Measurements from ENCODE around the gene LRP8. TPM values are rescaled to one million over a fixed set of nuclear protein-coding genes. Genes with fewer than 3 reads are reported as not detected.

LRP8 gene
- total and polyA plus RNA-seq, 2 donors (not counting 1 experiment from before 2014, with no cell fraction given) = 7.8 to 9.4 TPM

GRCh38 chr1:53266038-53266437 is 61.8 kb downstream of the LRP8 start:
- ATAC-seq (ENCODE audit: low read depth) (no peak), DNase-seq (no peak)
- Histone ChIP-seq H4K20me1 (ENCODE audit: control insufficient read depth, insufficient read depth, low read length, poor library complexity, severe bottlenecking) (no peaks in the 10 kb centered on the region), H3K4me2 (replicated peaks; ENCODE audit: low read depth, low read length, poor library complexity, severe bottlenecking) (no peak overlapping the region), H3K9me3 (ENCODE audit: control extremely low read depth in 1 of 3, control insufficient read depth in 2 of 3, insufficient read depth in 1 of 3, low read length in 2 of 3) (no peaks in the 10 kb centered on the region), H3K27ac (ENCODE audit: low read length in 2 of 2) (no peak overlapping the region), H3K27me3 (replicated peaks in 1 of 4; ENCODE audit: control extremely low read depth in 1 of 4, control insufficient read depth in 3 of 4, insufficient read depth in 4 of 4, low read length in 3 of 4) (no peaks in the 10 kb centered on the region), H3K79me2 (ENCODE audit: control insufficient read depth, insufficient read depth, low read length) (no peaks in the 10 kb centered on the region), H3K9ac (ENCODE audit: low read length) (no peak overlapping the region), H2AFZ (ENCODE audit: insufficient read depth, low read depth, low read length, poor library complexity, severe bottlenecking) (no peak overlapping the region), H3K4me3 (ENCODE audit: control extremely low read depth in 1 of 5, extremely low read depth in 1 of 5, insufficient read depth in 1 of 5, low read depth in 2 of 5, low read length in 4 of 5) (no peak overlapping the region), H3K4me1 (ENCODE audit: control insufficient read depth in 2 of 2, insufficient read depth in 2 of 2, low read length in 2 of 2) (peaks cover 0 to 10% of the 10 kb centered on the region in 2 donors), H3K36me3 (replicated peaks in 1 of 2; ENCODE audit: control extremely low read depth in 1 of 2, control insufficient read depth in 1 of 2, extremely low read depth in 1 of 2, insufficient read depth in 2 of 2, low read length in 1 of 2) (peaks cover 0 to 5% of the 10 kb centered on the region in 2 experiments)
- Mint-ChIP-seq H3K4me3 (no peak overlapping the region), H3K4me1 (peaks cover 8% of the 10 kb centered on the region), H3K27ac (no peak overlapping the region), H3K27me3 (no peaks in the 10 kb centered on the region), H3K9me3 (ENCODE audit: insufficient read depth) (no peaks in the 10 kb centered on the region)
- CTCF ChIA-PET = interaction anchor here (1.5 to 3.6 kb wide), 2 partner anchors 8 to 12 kb away, joined by 4 to 17 read pairs; no protein-coding TSS in a partner anchor
- TF ChIP-seq EZH2 (IDR thresholded peaks at IDR 0.05; ENCODE audit: borderline replicate concordance, insufficient read depth, low read depth, low read length, poor library complexity, severe bottlenecking) (no peak), CTCF (IDR thresholded peaks at IDR 0.05) (no peak)
- POLR2A ChIA-PET = no interaction called here
- intact Hi-C loops (cut with micrococcal nuclease) = no loop called here

DNA sequence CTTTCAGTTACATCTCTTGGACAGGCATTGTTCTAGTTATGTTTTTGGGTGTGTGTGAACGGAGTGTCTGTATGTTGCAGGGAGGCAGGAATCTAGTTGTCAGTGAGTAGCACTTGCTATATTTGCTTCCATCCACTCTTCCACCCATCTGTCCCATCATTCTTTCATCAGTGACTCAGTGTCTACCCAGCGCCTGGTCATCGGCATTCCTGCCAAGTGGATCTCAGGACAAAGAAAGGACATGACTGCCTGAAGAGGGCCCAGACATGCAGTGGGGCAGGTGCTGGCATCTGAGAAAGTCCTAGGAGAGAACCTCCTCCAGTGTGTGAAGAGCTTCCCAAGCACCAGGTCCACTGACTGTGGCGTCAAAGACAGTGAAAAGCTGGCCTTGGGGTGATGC is 62.3 kb downstream of the LRP8 start:
- ChIA-PET CTCF (interaction anchor here (1.5 kb wide), 1 partner anchor 8 kb away, joined by 4 read pairs; no protein-coding TSS in a partner anchor), POLR2A (no interaction called here)
- Mint-ChIP-seq H3K4me3 (no peak overlapping the region), H3K27me3 (no peaks in the 10 kb centered on the region), H3K27ac (no peak overlapping the region), H3K4me1 (peaks cover 12% of the 10 kb centered on the region), H3K9me3 (ENCODE audit: insufficient read depth) (no peaks in the 10 kb centered on the region)
- no peak overlapping the region for H2AFZ ChIP-seq (ENCODE audit: insufficient read depth, low read depth, low read length, poor library complexity, severe bottlenecking)
- no peaks in the 10 kb centered on the region for H3K9me3 ChIP-seq (ENCODE audit: control extremely low read depth in 1 of 3, control insufficient read depth in 2 of 3, insufficient read depth in 1 of 3, low read length in 2 of 3)
- intact Hi-C loops (cut with micrococcal nuclease) = no loop called here
- no peaks in the 10 kb centered on the region for H3K27me3 ChIP-seq (replicated peaks in 1 of 4; ENCODE audit: control extremely low read depth in 1 of 4, control insufficient read depth in 3 of 4, insufficient read depth in 4 of 4, low read length in 3 of 4)
- H3K79me2 ChIP-seq (ENCODE audit: control insufficient read depth, insufficient read depth, low read length) = no peaks in the 10 kb centered on the region
- no peak overlapping the region for H3K4me3 ChIP-seq (ENCODE audit: control extremely low read depth in 1 of 5, extremely low read depth in 1 of 5, insufficient read depth in 1 of 5, low read depth in 2 of 5, low read length in 4 of 5)
- H3K4me1 ChIP-seq (ENCODE audit: control insufficient read depth in 2 of 2, insufficient read depth in 2 of 2, low read length in 2 of 2) = peaks cover 0 to 11% of the 10 kb centered on the region in 2 donors
- H4K20me1 ChIP-seq (ENCODE audit: control insufficient read depth, insufficient read depth, low read length, poor library complexity, severe bottlenecking) = no peaks in the 10 kb centered on the region
- H3K27ac ChIP-seq (ENCODE audit: low read length in 2 of 2) = no peak overlapping the region
- no peak for DNase-seq
- TF ChIP-seq EZH2 (IDR thresholded peaks at IDR 0.05; ENCODE audit: borderline replicate concordance, insufficient read depth, low read depth, low read length, poor library complexity, severe bottlenecking) (no peak), CTCF (IDR thresholded peaks at IDR 0.05) (no peak)
- no peak overlapping the region for H3K4me2 ChIP-seq (replicated peaks; ENCODE audit: low read depth, low read length, poor library complexity, severe bottlenecking)
- no peak for ATAC-seq (ENCODE audit: low read depth)
- H3K9ac ChIP-seq (ENCODE audit: low read length) = no peak overlapping the region
- H3K36me3 ChIP-seq (replicated peaks in 1 of 2; ENCODE audit: control extremely low read depth in 1 of 2, control insufficient read depth in 1 of 2, extremely low read depth in 1 of 2, insufficient read depth in 2 of 2, low read length in 1 of 2) = peaks cover 0 to 5% of the 10 kb centered on the region in 2 experiments
- WGBS (ENCODE audit: insufficient coverage) = 100% methylated on average over 3 of the region's 4 CpGs

Data from B cell (primary cell).